Immature natural killer cell (primary cell): ENCODE results near the gene DDX18. TPM values are rescaled to one million over a fixed set of nuclear protein-coding genes. Genes with fewer than 3 reads are reported as not detected.
"Not testable (repeated sequence)": the region's sequence is repeated elsewhere in the genome, so short reads cannot be mapped to it uniquely, and the experiment has no call there.

ENCODE experiments used
- DNase-seq, 3 donors: peaks; one replicate each; pipeline ENCODE4 v3.0.0; 2022; ENCODE audit warnings: mixed read lengths in 1 of 3
- H3K27ac Mint-ChIP-seq, 6 donors: one replicate each; pipeline ENCODE4 v1.8.0; 2020; ENCODE audit warnings: mixed read lengths in 6 of 6, mild to moderate bottlenecking in 5 of 6, inconsistent platforms in 4 of 6, moderate library complexity in 3 of 6
- H3K27me3 Mint-ChIP-seq, 3 donors: one replicate each; pipeline ENCODE4 v1.8.0; 2020 to 2021; ENCODE audit warnings: low read depth in 3 of 3, mild to moderate bottlenecking in 3 of 3, mixed read lengths in 3 of 3, moderate library complexity in 3 of 3, inconsistent platforms in 1 of 3
- H3K36me3 Mint-ChIP-seq, 3 donors: one replicate each; pipeline ENCODE4 v1.8.0; 2020; ENCODE audit warnings: mixed read lengths in 3 of 3, inconsistent platforms in 2 of 3, mild to moderate bottlenecking in 2 of 3
- H3K4me1 Mint-ChIP-seq, 2 donors: one replicate each; pipeline ENCODE4 v1.8.0; 2020; ENCODE audit warnings: inconsistent platforms in 2 of 2, mild to moderate bottlenecking in 2 of 2, mixed read lengths in 2 of 2, moderate library complexity in 1 of 2
- H3K4me3 Mint-ChIP-seq, 5 donors: one replicate each; pipeline ENCODE4 v1.8.0; 2020; ENCODE audit warnings: mild to moderate bottlenecking in 5 of 5, mixed read lengths in 5 of 5, inconsistent platforms in 3 of 5, moderate library complexity in 3 of 5
- H3K9me3 Mint-ChIP-seq, 6 donors: one replicate each; pipeline ENCODE4 v1.8.0; 2020; ENCODE audit warnings: mild to moderate bottlenecking in 6 of 6, mixed read lengths in 6 of 6, inconsistent platforms in 4 of 6, moderate library complexity in 3 of 6
- polyA plus RNA-seq, 3 donors: library from polyadenylated mRNA; unstranded; fragments of 300-500 nt; fragmentation: Illumina TruSeq; gene quantifications; one replicate each; pipeline ENCODE4 v1.2.3, GENCODE V29; 2021

DDX18 gene
- polyA plus RNA-seq, 3 donors from 2014 or later = 32.2 to 51.6 (median 34.6) TPM

DNA sequence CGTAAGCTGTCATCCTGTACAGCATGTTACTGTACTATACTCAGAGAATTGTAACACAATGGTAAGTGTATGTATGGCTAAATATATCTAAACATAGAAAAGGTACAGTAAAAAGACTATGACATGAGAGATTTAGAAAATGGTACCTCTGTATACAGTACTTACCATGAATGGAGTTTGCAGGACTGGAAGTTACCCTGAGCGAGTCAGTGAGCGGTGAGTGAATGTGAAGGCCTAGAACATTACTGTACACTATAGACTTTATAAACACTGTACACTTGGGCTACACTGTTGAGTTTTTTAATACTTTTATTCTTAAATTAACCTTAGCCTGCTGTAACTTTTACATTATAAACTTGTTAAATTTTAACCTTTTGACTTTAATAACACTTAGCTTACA lies 1.5 kb downstream of the DDX18 start:
- Mint-ChIP-seq H3K4me1 (peaks cover 17 to 57% of the 10 kb centered on the region in 2 donors), H3K27ac (peak overlapping the region; percentile 98 to 100 (median 99)), H3K27me3 (peaks cover 9 to 19% (median 12%) of the 10 kb centered on the region in 3 donors), H3K9me3 (no peaks in the 10 kb centered on the region), H3K36me3 (peaks cover 8 to 40% (median 24%) of the 10 kb centered on the region in 3 donors), H3K4me3 (peak overlapping the region in 4 of 5 donors; percentile 89 to 96 (median 94))
- no peak for DNase-seq

DNA sequence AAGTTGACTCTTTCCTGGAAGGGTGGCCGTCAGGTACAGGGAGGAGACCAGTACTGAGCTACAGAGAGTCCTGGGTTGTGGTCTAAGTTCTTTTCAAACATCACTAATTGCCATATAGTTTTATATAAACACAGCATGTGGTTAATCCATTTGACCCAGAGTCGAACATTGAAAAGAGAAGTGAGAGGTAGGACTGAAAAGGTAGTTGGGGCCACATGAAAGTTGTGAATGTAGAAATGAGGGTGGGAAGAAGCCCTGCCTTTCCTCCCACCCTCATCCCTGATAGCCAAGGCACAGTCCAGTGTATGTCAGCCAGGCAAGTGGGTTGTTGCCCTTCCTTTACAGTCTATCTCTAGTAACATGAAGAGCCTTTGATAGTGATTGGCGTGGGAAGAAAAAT lies 4.4 kb downstream of the DDX18 start:
- no peak for DNase-seq
- Mint-ChIP-seq H3K27ac (peak overlapping the region; percentile 70 to 100 (median 99)), H3K36me3 (peaks cover 20 to 70% (median 51%) of the 10 kb centered on the region in 3 donors), H3K27me3 (peaks cover 9 to 15% (median 12%) of the 10 kb centered on the region in 3 donors), H3K9me3 (no peaks in the 10 kb centered on the region), H3K4me1 (peaks cover 17 to 51% of the 10 kb centered on the region in 2 donors), H3K4me3 (no peak overlapping the region)

DNA sequence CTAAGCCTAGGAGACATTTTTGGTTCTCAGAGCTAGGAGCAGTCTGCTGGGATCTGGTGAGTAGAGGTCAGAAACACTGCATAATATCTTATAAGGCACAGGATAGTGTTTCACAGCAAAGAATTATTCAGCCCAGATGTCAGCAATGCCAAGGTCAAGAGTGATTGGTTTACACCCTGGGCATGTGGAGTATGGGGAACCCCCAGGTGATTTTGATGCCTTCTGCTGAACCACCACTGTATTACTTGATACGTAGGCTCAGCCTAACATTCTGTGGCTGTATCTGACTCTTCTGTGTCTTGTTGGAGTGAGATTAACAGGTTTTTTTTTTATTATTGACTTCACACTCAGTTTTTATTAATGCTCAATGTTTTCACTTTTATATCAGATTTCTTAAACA lies 6.0 kb downstream of the DDX18 start:
- Mint-ChIP-seq H3K4me1 (peaks cover 10 to 36% of the 10 kb centered on the region in 2 donors), H3K4me3 (no peak overlapping the region), H3K9me3 (no peaks in the 10 kb centered on the region), H3K27me3 (peaks cover 0 to 3% (median under 1%) of the 10 kb centered on the region in 3 donors), H3K36me3 (peaks cover 20 to 83% (median 58%) of the 10 kb centered on the region in 3 donors), H3K27ac (peak overlapping the region; percentile 53 to 100 (median 99))
- DNase-seq = peak in 1 of 3 donors; percentile 19

DNA sequence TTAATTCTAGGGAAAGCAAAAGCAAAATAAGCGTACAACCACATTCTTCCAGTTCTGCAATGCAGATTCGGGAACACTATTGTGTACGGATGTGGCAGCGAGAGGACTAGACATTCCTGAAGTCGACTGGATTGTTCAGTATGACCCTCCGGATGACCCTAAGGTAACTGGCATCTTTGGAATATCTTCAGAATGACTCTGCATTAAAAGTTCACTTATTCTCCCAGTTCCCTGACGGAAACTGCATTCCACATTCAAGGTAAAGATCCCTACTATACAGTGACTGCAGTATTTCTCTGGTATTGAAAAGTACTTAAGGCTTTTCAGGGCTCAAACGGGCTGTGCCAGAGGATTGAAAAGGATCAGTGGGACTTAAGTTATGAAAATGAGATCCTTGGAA lies 10.9 kb downstream of the DDX18 start:
- H3K36me3 Mint-ChIP-seq = peaks cover 51 to 95% (median 70%) of the 10 kb centered on the region in 3 donors
- peak overlapping the region in 3 of 6 donors; percentile 7 to 58 (median 36) for H3K27ac Mint-ChIP-seq
- H3K4me1 Mint-ChIP-seq = no peaks in the 10 kb centered on the region
- no peaks in the 10 kb centered on the region for H3K9me3 Mint-ChIP-seq
- no peak overlapping the region for H3K4me3 Mint-ChIP-seq
- DNase-seq = no peak
- no peaks in the 10 kb centered on the region for H3K27me3 Mint-ChIP-seq

DNA sequence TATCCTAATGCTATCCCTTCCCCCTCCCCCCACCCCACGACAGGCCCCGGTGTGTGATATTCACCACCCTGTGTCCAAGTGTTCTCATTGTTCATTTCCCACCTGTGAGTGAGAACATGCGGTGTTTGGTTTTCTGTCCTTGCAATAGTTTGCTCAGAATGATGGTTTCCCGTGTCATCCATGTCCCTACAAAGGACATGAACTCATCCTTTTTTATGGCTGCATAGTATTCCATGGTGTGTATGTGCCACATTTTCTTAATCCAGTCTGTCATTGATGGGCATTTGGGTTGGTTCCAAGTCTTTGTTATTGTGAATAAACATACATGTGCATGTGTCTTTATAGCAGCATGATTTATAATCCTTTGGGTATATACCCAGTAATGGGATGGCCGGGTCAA lies 13.0 kb downstream of the DDX18 start:
- not testable (repeated sequence) for H3K4me1 Mint-ChIP-seq, H3K9me3 Mint-ChIP-seq, H3K27me3 Mint-ChIP-seq, DNase-seq, H3K4me3 Mint-ChIP-seq
- Mint-ChIP-seq H3K27ac (peak overlapping the region in 3 of 6 donors; percentile 19 to 51 (median 31)), H3K36me3 (peaks cover 50 to 86% (median 58%) of the 10 kb centered on the region in 3 donors)

DNA sequence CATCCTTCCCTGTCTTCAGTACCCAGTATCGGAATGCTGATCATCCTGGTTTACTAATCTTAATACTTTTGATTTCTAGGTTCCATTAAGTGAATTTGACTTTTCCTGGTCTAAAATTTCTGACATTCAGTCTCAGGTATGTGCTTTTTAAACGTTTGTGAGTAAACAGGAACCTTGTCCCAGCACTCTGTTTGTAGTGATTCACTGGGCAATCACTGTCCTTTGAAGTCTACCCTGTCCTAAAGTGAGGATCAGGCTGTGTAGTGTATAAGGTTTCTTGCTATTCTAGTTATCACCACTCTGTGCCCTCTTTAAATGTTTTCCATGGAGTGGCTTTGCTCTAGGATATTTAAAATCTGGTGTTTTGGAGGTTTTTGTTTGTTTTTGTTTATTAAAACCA lies 14.4 kb downstream of the DDX18 start:
- no peak overlapping the region for H3K4me3 Mint-ChIP-seq
- H3K36me3 Mint-ChIP-seq = peaks cover 44 to 72% (median 46%) of the 10 kb centered on the region in 3 donors
- no peaks in the 10 kb centered on the region for H3K27me3 Mint-ChIP-seq
- no peaks in the 10 kb centered on the region for H3K9me3 Mint-ChIP-seq
- no peak for DNase-seq
- H3K27ac Mint-ChIP-seq = peak overlapping the region in 5 of 6 donors; percentile 2 to 86 (median 65)
- no peaks in the 10 kb centered on the region for H3K4me1 Mint-ChIP-seq

DNA sequence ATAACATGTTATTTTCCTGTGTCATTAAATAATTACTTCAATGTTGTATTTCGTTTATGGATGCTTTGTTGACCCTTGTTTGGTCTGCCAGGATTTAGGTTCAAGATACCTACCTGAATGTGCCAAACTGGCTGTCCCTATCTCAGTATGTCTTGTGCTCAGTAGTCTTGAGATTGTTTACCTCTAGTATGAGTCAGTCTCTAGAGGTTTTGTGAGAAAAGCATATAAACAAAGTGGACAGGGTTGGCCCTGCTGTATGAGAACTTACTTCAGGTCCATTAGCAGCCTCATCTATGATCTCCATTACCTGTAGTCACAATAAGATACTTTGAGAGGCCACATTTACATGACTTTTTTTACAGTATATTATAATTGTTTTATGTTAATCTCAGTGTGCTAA lies 17.8 kb downstream of the DDX18 start:
- Mint-ChIP-seq H3K9me3 (no peaks in the 10 kb centered on the region), H3K27ac (peak overlapping the region in 5 of 6 donors; percentile 12 to 54 (median 37)), H3K27me3 (peaks cover 0 to 4% (median 0%) of the 10 kb centered on the region in 3 donors)

DNA sequence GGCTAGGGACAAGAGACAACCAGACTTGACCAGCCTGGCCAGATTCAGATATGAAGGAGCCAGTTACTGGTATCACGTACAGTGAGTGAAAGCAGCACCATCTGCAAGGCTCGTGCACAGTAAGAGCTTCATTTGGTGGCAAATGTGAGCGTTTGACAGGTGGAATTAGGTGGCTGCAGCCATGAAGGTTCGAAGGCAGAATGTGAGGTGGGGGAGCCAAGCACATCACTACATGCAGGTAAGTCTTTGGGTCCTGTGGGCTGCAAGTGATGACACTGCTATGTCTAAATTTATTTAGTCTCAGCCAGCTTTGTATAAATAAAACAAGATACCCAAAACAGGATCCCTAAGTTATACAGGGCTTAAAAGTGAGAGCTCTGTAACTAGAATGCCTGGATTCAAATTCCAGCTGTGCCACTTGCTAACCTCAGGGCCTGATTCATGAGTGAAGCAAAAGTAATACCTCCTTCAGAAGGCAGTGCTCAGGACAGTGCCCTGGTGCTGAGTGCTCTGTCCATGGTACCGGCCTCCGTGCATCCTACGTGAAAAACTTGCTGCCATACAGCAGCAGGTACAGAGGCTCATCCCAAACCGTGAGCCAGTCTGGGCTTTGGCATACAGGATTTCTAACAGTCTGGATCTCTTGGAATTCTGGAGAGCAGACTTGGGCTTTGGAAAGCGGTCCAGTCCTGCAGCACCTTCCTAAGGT lies 18.6 kb downstream of the DDX18 start:
- Mint-ChIP-seq H3K4me3 (no peak overlapping the region), H3K27ac (peak overlapping the region in 4 of 6 donors; percentile 37 to 75 (median 50)), H3K27me3 (peaks cover 0 to 4% (median 0%) of the 10 kb centered on the region in 3 donors), H3K9me3 (no peaks in the 10 kb centered on the region), H3K36me3 (peaks cover 18 to 35% (median 30%) of the 10 kb centered on the region in 3 donors), H3K4me1 (peaks cover 16 to 18% of the 10 kb centered on the region in 2 donors)
- no peak for DNase-seq

More for the DNA sequence above, 17.8 kb downstream of the DDX18 start:
- Mint-ChIP-seq H3K4me1 (peaks cover 14 to 18% of the 10 kb centered on the region in 2 donors), H3K36me3 (peaks cover 26 to 42% (median 34%) of the 10 kb centered on the region in 3 donors), H3K4me3 (no peak overlapping the region)
- DNase-seq = no peak

DNA sequence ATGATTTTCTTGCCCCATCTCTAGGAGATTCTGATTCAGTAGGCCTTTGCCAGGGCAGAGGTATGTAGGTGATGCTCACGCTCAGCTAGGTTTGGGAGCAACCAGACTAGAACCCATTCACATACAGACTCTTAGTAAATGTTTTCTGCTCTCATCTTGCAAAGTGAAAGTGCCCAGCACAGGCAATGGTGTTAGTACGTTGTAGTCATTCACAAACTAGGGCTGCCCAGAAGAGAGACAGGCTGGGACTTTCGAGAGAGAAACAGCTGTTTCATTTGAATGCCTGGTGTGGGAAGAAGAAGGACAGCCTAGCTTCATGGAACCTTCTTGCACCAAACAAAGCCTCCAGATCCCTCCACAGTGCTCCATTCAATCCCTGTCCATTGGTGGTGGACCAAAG lies 19.4 kb downstream of the DDX18 start:
- H3K27me3 Mint-ChIP-seq = peaks cover 0 to 4% (median 0%) of the 10 kb centered on the region in 3 donors
- H3K27ac Mint-ChIP-seq = peak overlapping the region; percentile 30 to 93 (median 72)
- peaks cover 13 to 32% (median 31%) of the 10 kb centered on the region in 3 donors for H3K36me3 Mint-ChIP-seq
- peaks cover 16 to 18% of the 10 kb centered on the region in 2 donors for H3K4me1 Mint-ChIP-seq
- DNase-seq = no peak
- H3K4me3 Mint-ChIP-seq = no peak overlapping the region
- no peaks in the 10 kb centered on the region for H3K9me3 Mint-ChIP-seq

DNA sequence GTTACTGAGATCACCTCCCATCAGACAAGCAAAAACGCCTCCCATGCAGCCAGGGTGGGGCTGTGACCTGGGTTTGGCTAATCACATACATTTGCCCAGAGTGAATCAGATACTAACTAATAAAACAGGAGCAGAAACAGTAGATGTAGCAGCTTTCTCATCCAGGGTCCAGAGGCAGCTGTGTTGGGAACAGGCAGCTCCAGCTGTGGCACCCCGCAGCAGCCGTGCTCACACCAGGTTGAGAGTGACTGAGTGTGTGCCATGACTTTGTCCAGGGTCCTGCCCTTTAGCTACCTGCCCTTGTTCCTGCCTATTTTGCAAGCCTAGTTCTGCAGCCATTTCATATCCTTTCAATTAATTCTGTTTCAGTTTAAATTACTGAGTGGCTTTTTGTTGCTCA lies 20.5 kb downstream of the DDX18 start:
- Mint-ChIP-seq H3K4me3 (peak overlapping the region in 4 of 5 donors; percentile 38 to 98 (median 71)), H3K9me3 (no peaks in the 10 kb centered on the region), H3K4me1 (peaks cover 16 to 18% of the 10 kb centered on the region in 2 donors), H3K27ac (peak overlapping the region; percentile 34 to 98 (median 92)), H3K27me3 (peaks cover 2 to 4% (median 2%) of the 10 kb centered on the region in 3 donors), H3K36me3 (peaks cover 6 to 22% (median 21%) of the 10 kb centered on the region in 3 donors)
- DNase-seq = no peak

DNA sequence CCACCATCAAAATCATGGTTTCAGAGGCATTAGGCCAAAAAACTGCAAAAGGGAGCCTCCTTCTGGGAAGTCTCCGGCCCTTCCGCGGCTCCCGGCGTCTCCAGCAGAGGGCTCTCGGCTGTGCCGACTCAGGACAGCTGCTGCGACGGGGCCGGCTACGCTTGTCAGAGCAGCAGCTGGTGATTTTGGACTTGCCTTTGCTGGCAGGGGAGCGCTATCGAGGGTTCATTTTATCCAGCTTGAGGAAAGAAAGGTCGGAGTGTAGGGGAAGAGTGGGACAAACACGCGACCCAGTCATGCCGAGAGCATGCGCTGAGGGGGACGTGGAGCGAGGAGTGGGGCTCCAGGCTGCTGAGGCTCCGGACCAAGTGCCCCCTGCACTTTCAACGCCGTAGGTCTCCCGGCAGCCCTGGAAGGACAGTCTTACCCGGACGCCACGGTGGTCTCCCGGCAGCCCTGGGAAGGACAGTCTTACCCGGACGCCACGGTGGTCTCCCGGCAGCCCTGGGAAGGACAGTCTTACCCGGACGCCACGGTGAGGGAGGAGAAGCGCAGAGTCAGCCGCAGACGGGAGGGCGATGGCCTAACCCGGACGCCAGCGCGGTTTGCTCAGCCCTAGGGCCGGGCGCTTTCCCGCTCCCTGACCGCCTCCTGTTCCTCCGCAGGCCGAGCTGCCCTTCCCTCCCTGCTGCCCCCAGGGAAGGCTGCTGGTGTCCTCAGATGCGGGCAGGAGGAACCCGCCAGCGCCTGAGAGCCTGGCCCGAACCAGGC lies 21.7 kb downstream of the DDX18 start:
- H3K4me1 Mint-ChIP-seq = peaks cover 16 to 18% of the 10 kb centered on the region in 2 donors
- H3K4me3 Mint-ChIP-seq = peak overlapping the region; percentile 86 to 98 (median 91)
- peaks cover 2 to 4% (median 2%) of the 10 kb centered on the region in 3 donors for H3K27me3 Mint-ChIP-seq
- peaks cover 4 to 16% (median 9%) of the 10 kb centered on the region in 3 donors for H3K36me3 Mint-ChIP-seq
- no peaks in the 10 kb centered on the region for H3K9me3 Mint-ChIP-seq
- DNase-seq = peak; percentile 68 to 69 (median 69)
- peak overlapping the region; percentile 50 to 98 (median 92) for H3K27ac Mint-ChIP-seq

DNA sequence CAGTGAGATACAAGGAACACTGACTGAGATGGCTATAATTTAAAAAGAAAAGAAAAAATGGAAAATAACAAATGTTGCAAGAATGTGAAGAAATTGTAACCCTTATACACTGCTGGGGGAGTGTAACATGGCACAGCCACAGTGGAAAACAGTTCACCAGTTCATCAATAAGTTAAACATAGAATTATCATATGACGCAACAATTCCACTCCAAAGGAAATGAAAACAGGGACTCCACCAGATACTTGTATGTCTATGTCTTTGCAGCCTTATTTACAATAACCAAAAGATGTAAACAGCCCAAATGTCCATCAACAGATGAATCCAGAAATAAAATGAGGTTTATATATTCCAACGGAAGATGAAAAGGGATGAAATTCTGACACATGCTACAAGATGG lies 30.8 kb downstream of the DDX18 start:
- H3K27me3 Mint-ChIP-seq = peaks cover 8 to 12% (median 9%) of the 10 kb centered on the region in 3 donors
- H3K4me3 Mint-ChIP-seq = no peak overlapping the region
- DNase-seq = no peak
- H3K27ac Mint-ChIP-seq = no peak overlapping the region
- H3K36me3 Mint-ChIP-seq = no peaks in the 10 kb centered on the region
- H3K4me1 Mint-ChIP-seq = no peaks in the 10 kb centered on the region
- H3K9me3 Mint-ChIP-seq = peaks cover 0 to 2% (median 0%) of the 10 kb centered on the region in 6 donors

DNA sequence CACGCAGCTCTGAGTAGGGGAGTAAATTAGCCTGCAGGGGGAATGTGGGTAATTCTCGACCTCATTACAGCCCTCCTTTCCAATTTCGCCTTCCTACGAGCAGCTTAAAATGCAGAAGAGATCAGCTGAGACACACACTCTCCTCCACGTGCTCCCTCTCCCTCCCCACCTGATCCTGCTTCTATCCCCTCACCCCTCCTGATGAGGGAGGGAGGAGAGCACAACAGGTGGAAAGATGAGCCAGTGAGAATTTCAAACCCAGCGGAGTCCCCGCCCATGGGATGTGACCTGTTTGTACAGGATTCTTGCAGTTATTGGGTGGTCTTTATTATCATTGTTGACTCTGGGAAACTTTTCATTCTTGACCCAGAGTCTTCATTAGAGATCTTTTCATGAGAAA lies 35.5 kb downstream of the DDX18 start:
- H3K27ac Mint-ChIP-seq = peak overlapping the region in 1 of 6 donors; percentile 56
- peaks cover 4 to 14% (median 14%) of the 10 kb centered on the region in 3 donors for H3K27me3 Mint-ChIP-seq

More for the DNA sequence above, 35.5 kb downstream of the DDX18 start:
- Mint-ChIP-seq H3K4me1 (no peaks in the 10 kb centered on the region), H3K36me3 (no peaks in the 10 kb centered on the region), H3K4me3 (no peak overlapping the region), H3K9me3 (peaks cover 0 to 2% (median 0%) of the 10 kb centered on the region in 6 donors)
- no peak for DNase-seq
